ENCODE results near the gene FARP1.
"Not testable (repeated sequence)": the region's sequence is repeated elsewhere in the genome, so short reads cannot be mapped to it uniquely, and the experiment has no call there.

FARP1 gene

DNA sequence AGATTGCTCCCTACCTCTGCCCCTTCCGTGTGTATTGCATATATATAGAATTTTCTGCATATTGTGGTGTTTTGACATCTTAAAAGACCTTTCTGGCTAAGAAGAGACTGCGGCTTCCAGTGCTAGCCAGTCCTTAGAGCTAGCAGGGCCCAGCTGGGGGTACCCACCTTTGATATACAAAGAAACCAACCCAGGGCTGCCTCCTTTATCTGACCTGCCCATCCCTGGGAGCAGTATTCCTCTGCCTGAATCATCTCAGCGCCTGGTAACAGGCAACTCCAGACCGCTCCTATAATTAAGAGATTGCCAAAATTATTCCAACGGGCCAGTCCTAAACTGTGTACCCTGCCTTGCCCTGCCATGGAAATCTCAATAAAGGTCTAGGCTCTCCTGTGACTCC lies 220.4 kb downstream of the FARP1 start:
- TF ChIP-seq, protein P1, sequence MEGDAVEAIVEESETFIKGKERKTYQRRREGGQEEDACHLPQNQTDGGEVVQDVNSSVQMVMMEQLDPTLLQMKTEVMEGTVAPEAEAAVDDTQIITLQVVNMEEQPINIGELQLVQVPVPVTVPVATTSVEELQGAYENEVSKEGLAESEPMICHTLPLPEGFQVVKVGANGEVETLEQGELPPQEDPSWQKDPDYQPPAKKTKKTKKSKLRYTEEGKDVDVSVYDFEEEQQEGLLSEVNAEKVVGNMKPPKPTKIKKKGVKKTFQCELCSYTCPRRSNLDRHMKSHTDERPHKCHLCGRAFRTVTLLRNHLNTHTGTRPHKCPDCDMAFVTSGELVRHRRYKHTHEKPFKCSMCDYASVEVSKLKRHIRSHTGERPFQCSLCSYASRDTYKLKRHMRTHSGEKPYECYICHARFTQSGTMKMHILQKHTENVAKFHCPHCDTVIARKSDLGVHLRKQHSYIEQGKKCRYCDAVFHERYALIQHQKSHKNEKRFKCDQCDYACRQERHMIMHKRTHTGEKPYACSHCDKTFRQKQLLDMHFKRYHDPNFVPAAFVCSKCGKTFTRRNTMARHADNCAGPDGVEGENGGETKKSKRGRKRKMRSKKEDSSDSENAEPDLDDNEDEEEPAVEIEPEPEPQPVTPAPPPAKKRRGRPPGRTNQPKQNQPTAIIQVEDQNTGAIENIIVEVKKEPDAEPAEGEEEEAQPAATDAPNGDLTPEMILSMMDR (conservative IDR thresholded peaks at IDR 0.05) = no peak
- H3K27ac ChIP-seq = no peak overlapping the region

DNA sequence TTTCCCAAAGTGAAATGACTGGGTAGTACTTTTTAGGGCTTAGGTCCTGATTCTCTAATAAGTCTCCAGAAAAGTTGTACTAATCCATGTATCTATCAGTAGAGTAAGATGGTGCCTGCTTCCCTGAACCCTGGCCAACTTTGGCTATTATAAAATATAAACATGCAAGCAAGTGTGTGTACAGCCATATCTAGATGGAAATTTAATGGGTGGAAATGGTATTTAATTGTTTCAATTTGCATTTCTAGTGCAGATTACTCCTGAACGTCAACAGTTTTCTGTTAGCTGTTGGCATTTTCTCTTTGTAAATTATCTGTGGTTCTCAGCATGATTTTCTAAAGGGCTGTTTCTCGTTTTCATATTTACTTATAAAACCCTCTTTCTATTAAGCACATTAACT lies 221.3 kb downstream of the FARP1 start:
- TF ChIP-seq, protein P1 (conservative IDR thresholded peaks at IDR 0.05) = no peak
- H3K27ac ChIP-seq = no peak overlapping the region

DNA sequence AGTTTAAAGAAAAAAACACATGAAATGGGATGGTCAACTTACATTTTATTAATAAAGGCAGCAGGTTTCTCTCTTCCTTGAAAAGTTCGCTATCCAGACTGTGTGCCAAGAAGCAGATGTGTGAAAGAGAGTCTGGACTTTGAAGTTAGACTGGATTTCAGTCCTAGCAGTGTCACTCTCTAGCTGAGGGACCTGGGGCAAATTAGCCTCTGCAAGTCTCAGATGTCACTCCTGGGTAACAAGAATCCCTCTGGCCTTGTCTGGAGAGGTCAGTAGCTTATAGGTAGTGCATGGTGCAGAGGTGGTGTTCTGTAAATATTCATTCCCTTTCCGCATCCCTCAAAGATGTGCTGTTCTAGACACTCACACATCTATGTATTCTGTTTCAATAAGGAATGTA lies 221.8 kb downstream of the FARP1 start:
- H3K27ac ChIP-seq = no peak overlapping the region
- TF ChIP-seq, protein P1 (conservative IDR thresholded peaks at IDR 0.05) = no peak

DNA sequence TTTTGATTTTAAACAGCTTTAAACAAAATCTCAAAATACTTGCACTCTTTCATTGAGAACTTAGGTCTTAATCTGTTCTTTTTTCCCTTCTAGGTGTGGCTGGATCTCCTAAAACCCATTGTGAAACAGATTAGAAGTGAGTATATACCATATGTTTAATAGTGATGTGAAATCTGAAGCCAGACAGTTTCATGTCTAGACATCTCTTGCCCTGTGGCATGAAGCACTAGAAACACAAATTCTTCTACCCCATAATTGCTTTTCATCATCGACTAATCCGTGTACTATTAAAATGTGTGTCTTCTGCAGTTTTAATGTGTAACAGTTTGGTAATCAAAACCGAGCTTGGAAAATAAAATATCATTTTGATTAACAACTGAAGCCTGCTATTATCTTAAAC lies 222.4 kb downstream of the FARP1 start:
- H3K27ac ChIP-seq = no peak overlapping the region
- TF ChIP-seq, protein P1 (conservative IDR thresholded peaks at IDR 0.05) = no peak

DNA sequence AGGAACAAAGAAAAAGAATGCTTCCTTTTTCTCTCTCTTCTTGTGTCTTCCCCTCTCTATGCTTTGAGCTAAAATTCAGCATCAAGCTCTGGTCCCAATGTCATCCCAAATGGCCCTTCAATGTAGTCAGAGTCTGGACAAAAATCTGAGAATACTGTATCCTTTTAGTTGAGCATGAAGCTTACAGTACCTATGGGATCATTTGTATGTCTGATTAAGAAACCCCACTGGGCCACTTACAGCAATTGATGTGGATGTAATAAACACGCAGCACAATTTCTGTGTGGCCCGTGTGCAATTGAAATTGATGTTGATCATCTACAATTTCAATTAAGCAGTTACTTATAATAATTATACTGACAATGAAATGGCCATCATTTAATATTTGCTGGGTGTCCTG lies 223.1 kb downstream of the FARP1 start:
- H3K27ac ChIP-seq = no peak overlapping the region
- TF ChIP-seq, protein P1 (conservative IDR thresholded peaks at IDR 0.05) = no peak

DNA sequence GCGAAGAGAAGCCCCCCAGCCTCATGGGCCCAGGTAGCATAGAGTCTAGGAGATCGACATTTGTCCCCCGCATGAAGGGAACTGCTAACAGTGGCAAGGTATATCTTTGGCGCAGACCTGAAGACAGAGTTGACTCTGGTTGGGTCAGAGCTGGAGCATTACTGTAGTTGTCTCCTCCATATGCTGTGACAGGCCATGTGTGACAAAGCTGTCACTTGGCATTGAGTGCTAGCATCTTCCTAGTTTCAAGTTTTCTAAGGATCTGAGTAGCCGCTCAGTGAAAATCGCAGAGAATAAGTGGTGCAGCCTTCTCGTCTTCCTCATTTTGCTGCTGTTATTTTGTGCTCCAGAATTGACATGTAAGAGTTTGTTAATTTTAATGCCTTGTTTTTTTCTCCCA lies 223.5 kb downstream of the FARP1 start:
- TF ChIP-seq, protein P1 (conservative IDR thresholded peaks at IDR 0.05) = no peak
- H3K27ac ChIP-seq = no peak overlapping the region

DNA sequence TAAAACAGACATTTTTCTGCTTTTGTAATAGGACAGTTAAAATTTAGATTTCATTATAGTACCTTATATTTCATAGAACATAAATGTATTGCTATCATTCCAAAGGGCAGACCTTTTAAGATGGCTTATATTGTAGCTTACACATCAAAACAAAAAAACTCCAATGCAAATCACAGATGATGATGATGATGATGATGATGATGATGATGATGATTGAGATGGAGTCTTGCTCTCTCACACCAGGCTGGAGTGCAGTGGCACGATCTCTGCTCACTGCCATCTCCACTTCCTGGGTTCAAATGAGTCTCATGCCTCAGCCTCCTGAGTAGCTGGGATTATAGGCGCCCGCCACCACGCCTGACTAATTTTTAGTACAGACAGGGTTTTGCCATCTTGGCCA lies 224.1 kb downstream of the FARP1 start:
- no peak overlapping the region for H3K27ac ChIP-seq
- TF ChIP-seq, protein P1 (conservative IDR thresholded peaks at IDR 0.05) = no peak

DNA sequence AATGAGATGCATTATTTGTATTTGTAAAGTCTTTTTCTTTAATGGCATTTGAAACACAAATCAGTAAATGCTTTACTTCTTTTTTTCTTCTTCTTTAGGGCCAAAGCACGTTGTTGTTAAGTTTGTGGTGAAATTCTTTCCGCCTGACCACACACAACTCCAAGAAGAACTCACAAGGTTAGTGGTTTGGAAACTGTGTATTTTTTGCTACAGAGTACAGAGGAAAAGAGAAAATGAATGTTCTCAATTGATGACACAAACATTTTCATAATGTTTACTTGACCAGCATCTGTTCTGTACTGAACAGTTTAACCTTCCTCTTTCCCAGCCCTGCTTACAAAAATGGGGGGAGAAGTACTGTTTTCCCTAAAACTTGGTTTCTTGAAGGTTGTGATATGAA lies 225.1 kb downstream of the FARP1 start:
- TF ChIP-seq, protein P1 (conservative IDR thresholded peaks at IDR 0.05) = no peak
- H3K27ac ChIP-seq = no peak overlapping the region

DNA sequence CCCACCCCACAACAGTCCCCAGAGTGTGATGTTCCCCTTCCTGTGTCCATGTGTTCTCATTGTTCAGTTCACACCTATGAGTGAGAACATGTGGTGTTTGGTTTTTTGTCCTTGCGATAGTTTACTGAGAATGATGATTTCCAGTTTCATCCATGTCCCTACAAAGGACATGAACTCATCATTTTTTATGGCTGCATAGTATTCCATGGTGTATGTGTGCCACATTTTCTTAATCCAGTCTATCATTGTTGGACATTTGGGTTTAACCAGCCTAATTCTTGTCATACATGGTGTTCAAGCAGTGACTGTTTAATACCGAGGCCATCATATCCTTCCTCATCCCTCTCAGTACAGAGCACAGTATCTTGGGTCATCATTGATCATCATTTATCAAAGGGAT lies 226.6 kb downstream of the FARP1 start:
- H3K27ac ChIP-seq = not testable (repeated sequence)
